Activated gamma-delta T cell (primary cell): Measurements from ENCODE around the gene GPR146.
"Not testable (repeated sequence)": the region's sequence is repeated elsewhere in the genome, so short reads cannot be mapped to it uniquely, and the experiment has no call there.

Source experiments
- DNase-seq: peaks from one replicate; lab custom pipeline; 2025; lab: John Stamatoyannopoulos, UW
- total RNA-seq, 2 donors: gene quantifications; one replicate each; lab custom pipeline; 2026; lab: John Stamatoyannopoulos, UW

Gene GPR146, protein sequence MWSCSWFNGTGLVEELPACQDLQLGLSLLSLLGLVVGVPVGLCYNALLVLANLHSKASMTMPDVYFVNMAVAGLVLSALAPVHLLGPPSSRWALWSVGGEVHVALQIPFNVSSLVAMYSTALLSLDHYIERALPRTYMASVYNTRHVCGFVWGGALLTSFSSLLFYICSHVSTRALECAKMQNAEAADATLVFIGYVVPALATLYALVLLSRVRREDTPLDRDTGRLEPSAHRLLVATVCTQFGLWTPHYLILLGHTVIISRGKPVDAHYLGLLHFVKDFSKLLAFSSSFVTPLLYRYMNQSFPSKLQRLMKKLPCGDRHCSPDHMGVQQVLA
- 1.5 to 1.8 reads per million in 2 donors for total RNA-seq

DNA sequence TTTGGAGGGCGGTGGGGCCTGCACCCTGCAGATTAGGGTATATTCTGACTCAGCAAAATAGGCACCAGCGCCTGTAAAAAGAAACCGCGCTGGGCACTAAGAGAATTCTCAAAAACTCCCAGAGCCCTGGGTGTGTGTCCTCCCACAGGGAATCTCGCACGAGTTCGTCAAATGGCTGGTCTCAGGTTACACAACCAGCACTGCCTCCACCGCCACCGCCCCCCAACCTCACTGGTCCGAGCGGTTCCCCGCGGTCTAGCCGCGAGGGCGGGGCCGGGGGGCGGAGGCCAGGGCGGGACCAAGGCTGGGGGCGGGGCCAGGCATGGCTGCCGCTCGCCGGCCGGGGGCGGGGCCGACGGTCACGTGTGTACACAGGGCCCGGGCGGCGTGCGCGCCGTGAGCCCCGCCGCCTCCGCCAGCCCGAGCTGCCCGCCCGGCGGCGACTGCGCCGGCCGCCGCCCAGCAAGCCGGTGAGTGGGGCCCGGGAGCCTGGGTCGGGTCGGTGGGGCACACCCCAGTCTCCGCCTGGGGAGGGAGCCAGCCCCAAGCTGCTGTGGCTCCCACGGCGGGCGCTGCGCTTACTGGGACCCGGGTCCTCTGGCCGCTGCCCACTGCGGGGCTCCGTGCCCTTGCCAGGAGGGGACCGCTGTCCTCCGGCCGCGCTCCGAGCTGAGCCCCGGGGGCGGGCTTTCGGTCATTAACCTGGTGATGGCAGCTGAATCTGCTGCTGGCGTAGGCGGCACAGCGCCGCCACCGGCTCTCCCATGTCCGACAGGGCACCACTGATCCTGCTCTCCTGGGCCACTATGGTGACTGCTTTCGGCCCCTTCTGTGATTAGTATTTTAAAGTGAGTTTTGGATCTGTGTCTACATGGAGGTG, at the start of gene GPR146:
GPR146 (plus strand) TSS at position 358 of the 880 bp plus-strand sequence. CDS start 12,970 bp downstream, outside the sequence.
- DNase-seq: peak; percentile 87

DNA sequence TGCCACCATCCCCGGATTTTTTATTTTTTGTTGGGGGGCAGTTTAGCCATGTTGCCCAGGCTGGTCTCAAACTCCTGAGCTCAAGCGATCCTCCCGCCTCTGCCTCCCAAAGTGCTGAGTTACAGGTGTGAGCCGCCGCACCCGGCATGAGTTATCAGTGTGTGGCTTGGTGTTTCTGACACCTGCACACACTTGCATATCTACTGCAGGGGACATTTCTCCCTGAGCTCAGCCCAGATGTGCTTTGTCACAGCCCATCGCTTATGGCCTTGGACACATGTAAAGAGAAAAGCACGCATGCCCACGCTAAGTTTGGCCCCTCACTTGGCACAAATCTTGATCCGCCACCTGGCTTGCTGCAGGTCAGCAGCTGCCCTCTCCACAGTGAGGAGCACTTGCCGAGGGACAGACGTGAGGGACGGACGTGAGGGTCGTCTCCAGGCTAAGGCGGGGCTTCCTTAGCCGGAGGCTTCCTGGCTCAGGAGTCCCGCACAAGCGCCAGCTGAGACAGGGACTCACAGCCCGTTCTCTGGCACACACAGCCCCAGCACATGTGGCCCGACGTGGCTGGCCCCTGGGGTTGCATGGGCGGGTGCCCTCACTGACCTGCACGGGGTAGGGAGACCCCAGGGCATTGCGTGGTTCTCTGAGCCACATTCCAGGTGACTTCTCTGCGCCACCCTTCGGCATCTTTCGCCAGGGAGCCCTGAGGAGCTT, 49.6 kb upstream of the GPR146 start:
- no peak for DNase-seq

GRCh38 chr7:995571-995970, 48.8 kb upstream of the GPR146 start:
- DNase-seq: no peak

DNA sequence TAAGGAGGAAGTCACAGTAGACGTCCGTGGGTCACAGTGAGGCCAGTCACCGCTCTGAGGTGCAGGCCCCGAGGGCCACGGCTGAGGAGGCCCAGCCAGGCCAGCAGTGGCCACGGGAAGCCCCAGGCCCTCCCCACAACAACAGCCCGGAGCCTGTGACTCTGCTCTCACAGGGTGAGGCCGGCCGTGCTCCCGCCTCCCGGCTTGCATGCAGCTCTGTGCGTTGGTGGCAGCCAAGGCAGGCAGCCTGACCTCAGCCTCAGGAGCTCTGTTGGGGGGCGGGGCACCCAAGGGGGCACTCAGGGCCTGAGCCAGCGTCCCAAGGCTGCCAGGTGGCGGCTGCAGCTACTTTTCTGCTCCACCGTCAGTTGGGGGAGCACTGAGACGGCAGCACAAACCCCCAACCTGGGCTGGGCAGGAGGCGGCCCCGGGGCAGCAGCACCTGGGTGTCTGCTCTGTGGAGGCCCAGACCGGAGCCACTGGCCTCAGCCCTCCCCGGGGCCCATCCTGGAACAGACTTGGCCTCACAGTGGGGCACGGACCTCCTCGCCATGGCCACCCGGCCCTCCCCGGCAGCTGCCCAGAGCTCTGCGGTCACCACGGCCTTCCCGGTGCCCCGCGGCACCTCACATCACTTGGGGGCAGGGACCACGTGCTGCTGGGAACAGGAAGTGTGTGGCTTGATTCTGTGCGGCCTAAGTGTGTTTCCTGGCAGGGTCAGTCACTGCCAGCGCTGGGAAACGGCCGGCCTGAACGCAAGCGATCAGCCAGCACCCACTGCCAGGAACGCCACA, 48.1 kb upstream of the GPR146 start:
- DNase-seq: no peak

- DNase-seq: no peak
Measured at GRCh38 chr7:997404-998395, 46.6 kb upstream of the GPR146 start.

- no peak for DNase-seq
Measured at GRCh38 chr7:999149-999879, 45.0 kb upstream of the GPR146 start.

GRCh38 chr7:999941-1000935, 44.1 kb upstream of the GPR146 start:
- DNase-seq: no peak

GRCh38 chr7:1001069-1001770, 43.1 kb upstream of the GPR146 start:
- DNase-seq: not testable (repeated sequence)

DNA sequence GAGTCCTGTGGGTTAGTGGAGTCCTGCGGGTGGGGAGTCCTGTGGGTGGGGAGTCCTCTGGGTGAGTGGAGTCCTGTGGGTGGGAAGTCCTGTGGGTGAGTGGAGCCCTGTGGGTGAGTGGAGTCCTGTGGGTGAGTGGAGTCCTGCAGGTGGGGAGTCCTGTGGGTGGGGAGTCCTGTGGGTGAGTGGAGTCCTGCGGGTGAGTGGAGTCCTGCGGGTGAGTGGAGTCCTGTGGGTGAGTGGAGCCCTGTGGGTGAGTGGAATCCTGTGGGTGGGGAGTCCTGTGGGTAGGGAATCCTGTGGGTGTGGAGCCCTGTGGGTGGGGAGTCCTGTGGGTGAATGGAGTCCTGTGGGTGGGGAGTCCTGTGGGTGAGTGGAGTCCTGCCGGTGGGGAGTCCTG, 42.3 kb upstream of the GPR146 start:
- not testable (repeated sequence) for DNase-seq

DNA sequence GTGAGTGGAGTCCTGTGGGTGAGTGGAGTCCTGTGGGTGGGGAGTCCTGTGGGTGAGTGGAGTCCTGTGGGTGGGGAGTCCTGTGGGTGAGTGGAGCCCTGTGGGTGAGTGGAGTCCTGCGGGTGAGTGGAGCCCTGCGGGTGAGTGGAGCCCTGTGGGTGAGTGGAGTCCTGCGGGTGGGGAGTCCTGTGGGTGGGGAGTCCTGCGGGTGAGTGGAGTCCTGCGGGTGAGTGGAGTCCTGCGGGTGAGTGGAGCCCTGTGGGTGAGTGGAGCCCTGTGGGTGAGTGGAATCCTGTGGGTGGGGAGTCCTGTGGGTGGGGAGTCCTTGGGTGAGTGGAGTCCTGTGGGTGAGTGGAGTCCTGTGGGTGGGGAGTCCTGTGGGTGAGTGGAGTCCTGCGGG, 41.9 kb upstream of the GPR146 start:
- DNase-seq: not testable (repeated sequence)

- DNase-seq: no peak
Measured at GRCh38 chr7:1004018-1004852, 40.1 kb upstream of the GPR146 start.

GRCh38 chr7:1005303-1005702, 39.0 kb upstream of the GPR146 start:
- no peak for DNase-seq

DNA sequence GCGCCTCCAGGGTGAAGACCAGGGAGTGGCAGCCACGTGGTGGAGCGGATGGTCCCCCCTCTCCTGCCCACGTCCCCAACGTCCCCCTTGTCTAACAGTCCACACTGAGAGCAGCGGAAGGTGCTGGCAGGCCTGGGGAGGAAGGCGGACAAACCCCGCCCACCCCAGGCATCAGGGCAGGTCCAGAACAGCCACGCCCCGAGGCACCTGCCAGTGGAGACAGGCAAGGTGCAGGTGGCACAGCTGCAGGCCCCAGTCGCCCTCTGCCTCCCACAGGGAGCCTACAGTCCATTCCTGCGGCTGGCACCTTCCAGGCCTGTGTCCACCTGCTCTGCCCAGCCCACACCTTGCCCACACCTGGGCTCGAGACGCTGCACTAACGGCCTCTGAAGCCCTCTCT, 36.4 kb upstream of the GPR146 start:
- DNase-seq: no peak

DNA sequence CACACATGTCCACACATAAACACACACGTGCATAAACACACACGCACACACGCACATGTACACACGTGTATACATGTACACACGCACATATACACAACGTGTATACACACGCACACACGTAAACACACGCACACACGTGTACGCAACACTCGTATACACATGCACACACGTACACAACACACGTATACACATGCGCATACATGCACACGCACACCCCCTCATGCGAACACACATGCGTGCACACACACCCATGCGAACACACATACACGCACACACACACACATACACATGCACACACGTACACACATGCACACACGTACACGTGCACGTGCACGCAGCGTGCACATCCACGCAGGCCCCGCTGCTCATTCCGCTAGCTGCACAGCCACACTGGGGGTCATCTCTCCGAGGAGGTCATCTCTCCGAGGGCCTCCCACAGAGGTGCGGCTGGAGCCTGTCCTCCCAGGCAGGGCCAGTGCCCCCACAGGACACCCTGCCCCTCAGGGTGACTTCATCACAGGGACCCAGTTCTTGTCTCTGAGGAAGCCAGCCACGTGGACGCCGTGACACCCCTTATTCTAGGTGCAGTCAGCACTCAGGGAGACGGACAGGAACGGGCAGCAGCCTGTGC, 35.5 kb upstream of the GPR146 start:
- DNase-seq: no peak

GRCh38 chr7:1009747-1010146, 34.6 kb upstream of the GPR146 start:
- no peak for DNase-seq

DNA sequence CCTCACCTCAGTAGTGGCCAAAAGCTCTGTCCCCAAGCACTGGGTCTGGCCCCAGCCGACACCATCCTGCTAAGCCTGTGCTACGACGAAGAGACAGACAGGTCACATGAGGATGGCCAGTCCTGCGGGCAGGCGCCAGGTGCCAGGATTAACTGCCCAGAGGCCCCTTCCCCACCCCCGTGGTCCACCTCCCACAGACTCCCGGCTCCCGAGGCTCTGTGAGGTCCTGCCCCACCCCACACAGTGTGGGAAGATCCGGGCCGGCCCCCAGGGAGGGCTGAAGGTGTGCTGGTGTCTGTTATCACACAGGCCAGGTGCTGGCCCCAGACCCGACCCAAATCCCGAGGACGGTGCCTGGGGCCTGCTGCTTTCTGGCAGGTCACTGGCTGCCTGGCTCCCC, 34.1 kb upstream of the GPR146 start:
- no peak for DNase-seq
